ENCODE results near the gene FURIN.
"Not testable (repeated sequence)": the region's sequence is repeated elsewhere in the genome, so short reads cannot be mapped to it uniquely, and the experiment has no call there.

The FURIN gene

DNA sequence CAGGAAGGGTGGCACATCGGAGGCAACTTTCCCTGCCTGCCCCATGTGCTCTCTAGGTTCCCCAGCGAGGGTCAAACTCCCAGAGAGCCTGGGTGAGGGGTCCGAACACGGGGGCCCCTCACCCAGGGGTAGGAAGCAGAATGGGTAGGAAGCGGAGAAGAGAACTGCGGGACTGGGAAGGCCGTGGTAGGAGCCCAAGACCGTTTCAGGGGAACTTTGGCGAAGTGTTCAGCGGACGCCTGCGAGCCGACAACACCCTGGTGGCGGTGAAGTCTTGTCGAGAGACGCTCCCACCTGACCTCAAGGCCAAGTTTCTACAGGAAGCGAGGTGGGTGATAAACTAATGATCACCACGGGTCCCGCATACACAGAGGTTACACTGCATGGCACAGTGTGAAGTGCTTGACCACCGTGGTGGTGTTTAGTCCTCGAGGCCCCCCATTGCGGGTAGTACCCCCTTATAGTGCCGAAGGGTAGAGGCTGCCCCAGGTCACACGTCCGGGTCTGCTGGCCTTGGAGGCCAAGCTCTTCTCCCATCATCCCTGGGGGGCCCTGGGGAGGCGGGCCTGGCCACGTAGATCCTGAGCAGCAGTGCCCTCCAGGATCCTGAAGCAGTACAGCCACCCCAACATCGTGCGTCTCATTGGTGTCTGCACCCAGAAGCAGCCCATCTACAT is 24.2 kb downstream of the FURIN start:
- no peak overlapping the region for H3K27ac ChIP-seq

GRCh38 chr15:90893175-90894090 is 25.0 kb downstream of the FURIN start:
- H3K27ac ChIP-seq: no peak overlapping the region
- TF ChIP-seq ZFX (IDR thresholded peaks at IDR 0.05; ENCODE audit: borderline replicate concordance): no peak
- TF ChIP-seq, protein P1, sequence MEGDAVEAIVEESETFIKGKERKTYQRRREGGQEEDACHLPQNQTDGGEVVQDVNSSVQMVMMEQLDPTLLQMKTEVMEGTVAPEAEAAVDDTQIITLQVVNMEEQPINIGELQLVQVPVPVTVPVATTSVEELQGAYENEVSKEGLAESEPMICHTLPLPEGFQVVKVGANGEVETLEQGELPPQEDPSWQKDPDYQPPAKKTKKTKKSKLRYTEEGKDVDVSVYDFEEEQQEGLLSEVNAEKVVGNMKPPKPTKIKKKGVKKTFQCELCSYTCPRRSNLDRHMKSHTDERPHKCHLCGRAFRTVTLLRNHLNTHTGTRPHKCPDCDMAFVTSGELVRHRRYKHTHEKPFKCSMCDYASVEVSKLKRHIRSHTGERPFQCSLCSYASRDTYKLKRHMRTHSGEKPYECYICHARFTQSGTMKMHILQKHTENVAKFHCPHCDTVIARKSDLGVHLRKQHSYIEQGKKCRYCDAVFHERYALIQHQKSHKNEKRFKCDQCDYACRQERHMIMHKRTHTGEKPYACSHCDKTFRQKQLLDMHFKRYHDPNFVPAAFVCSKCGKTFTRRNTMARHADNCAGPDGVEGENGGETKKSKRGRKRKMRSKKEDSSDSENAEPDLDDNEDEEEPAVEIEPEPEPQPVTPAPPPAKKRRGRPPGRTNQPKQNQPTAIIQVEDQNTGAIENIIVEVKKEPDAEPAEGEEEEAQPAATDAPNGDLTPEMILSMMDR (IDR thresholded peaks at IDR 0.05): peak; percentile 53

More for the DNA sequence above, 24.2 kb downstream of the FURIN start:
- TF ChIP-seq ZFX (IDR thresholded peaks at IDR 0.05; ENCODE audit: borderline replicate concordance): no peak
- TF ChIP-seq, protein P1 (IDR thresholded peaks at IDR 0.05): no peak

DNA sequence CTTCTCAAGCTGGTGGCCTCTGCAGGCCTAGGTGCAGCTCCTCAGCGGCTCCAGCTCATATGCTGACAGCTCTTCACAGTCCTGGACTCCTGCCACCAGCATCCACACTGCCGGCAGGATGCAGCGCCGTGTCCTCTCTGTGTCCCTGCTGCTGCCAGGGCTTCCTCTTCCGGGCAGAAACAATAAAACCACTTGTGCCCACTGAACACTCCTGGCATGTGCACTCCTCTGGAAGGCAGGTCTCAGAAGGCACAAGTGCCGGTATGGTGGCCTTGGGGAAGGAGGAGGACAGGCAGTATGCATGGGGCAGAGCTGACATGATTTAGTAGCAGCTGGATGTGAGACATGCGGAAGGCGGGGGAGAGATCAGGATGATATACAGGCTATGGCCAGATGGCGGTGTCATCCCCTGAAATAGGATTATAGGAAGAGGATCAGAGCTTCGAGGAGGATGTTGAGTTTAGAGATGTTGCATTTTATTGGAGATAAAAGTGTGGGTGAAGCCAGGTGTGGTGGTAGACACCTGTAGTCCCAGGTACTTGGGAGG is 27.3 kb downstream of the FURIN start:
- no peak overlapping the region for H3K27ac ChIP-seq
- TF ChIP-seq ZFX (IDR thresholded peaks at IDR 0.05; ENCODE audit: borderline replicate concordance): no peak
- TF ChIP-seq, protein P1 (IDR thresholded peaks at IDR 0.05): no peak

- H3K27ac ChIP-seq: not testable (repeated sequence)
These were observed 28.8 kb downstream of the FURIN start for GRCh38 chr15:90897131-90897655.

- TF ChIP-seq, protein P1 (IDR thresholded peaks at IDR 0.05): no peak
- TF ChIP-seq ZFX (IDR thresholded peaks at IDR 0.05; ENCODE audit: borderline replicate concordance): no peak
- H3K27ac ChIP-seq: peak overlapping the region; percentile 93
These were observed 33.0 kb downstream of the FURIN start for GRCh38 chr15:90901175-90902039.

DNA sequence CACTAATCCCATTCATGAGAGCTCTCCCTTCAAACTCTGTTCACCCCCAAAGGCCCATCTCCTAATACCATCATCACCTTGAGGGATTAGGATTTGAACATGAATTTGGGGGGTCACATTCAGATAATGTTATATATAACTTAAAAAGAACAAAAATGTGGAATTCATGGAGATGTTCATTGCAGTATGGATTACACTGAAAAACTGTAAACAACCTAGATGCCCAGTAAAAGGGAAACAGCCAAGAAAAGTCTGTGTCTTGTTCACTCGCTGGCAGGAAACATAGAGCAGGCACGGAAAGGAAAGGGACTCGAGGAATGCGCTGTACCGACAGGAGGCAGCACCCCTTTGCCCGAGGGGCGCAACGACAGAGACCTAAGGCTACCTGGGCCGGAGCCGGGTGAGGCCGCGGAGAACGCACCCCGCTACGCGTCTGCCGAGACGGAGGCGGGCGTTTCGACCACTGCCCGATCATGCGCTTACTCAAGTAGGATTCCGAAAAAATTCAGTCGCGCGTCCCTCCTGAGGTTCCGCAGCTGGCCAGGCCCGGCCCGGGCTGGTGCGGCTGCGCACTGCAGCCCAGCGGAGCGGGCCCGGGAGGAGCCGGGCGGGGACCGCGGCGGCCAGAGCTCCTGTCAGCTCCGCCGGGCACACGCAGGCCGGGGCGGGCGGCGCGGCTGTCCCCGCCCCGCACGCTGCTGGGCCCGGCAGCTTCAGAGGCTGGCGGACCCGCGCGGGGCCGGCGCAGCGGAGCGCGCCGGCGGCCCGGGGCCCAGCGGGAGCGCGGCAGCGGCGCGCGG is 33.9 kb downstream of the FURIN start:
- peak overlapping the region; percentile 93 for H3K27ac ChIP-seq
- TF ChIP-seq, protein P1 (IDR thresholded peaks at IDR 0.05): peak; percentile 67
- TF ChIP-seq ZFX (IDR thresholded peaks at IDR 0.05; ENCODE audit: borderline replicate concordance): no peak
